Measurements from ENCODE around the gene MAS1. TPM values are rescaled to one million over a fixed set of nuclear protein-coding genes. Genes with fewer than 3 reads are reported as not detected.

MAS1 gene
- polyA plus RNA-seq, 1 donor (not counting 4 experiments of a cell fraction or from before 2014, with no cell fraction given) = not detected

- H3K27ac ChIP-seq (ENCODE audit: control insufficient read depth, insufficient read depth, low read length) = no peak overlapping the region
- no peaks in the 10 kb centered on the region for H3K9me3 ChIP-seq (ENCODE audit: control insufficient read depth, low read depth, low read length)
- H3K27me3 ChIP-seq (ENCODE audit: control insufficient read depth, extremely low read depth, insufficient read depth, low read length) = peaks cover 22% of the 10 kb centered on the region
- H3K4me3 ChIP-seq (ENCODE audit: control insufficient read depth in 2 of 3, extremely low read depth in 1 of 3, insufficient read depth in 2 of 3, low read depth in 1 of 3, low read length in 3 of 3) = no peak overlapping the region
- no peak overlapping the region for H2AFZ ChIP-seq (ENCODE audit: control insufficient read depth, low read length)
- no peak overlapping the region for H3K4me2 ChIP-seq (ENCODE audit: control insufficient read depth, extremely low read depth, insufficient read depth, low read depth, low read length)
- no peaks in the 10 kb centered on the region for H3K9me1 ChIP-seq (ENCODE audit: control insufficient read depth, extremely low read depth, insufficient read depth, low read length)
- FAIRE-seq (no peak), DNase-seq (ENCODE audit: low read depth, low spot score) (no peak)
- H3K4me1 ChIP-seq (ENCODE audit: control insufficient read depth, extremely low read depth, insufficient read depth, low read length) = no peaks in the 10 kb centered on the region
- no peaks in the 10 kb centered on the region for H4K20me1 ChIP-seq (ENCODE audit: control insufficient read depth, extremely low read depth, insufficient read depth, low read length)
- no peaks in the 10 kb centered on the region for H3K36me3 ChIP-seq (ENCODE audit: control insufficient read depth in 2 of 2, extremely low read depth in 1 of 2, insufficient read depth in 2 of 2, low read length in 2 of 2)
- H3K79me2 ChIP-seq (ENCODE audit: control insufficient read depth, insufficient read depth, low read length) = no peaks in the 10 kb centered on the region
- dilution Hi-C loops (cut with MboI; ENCODE audit: extremely low pct_ligation_motif_present, low sequenced_read_pairs) = no loop called here
- no peak overlapping the region for H3K9ac ChIP-seq (ENCODE audit: control insufficient read depth, extremely low read depth, insufficient read depth, low read length)
- TF ChIP-seq EZH2 (IDR thresholded peaks at IDR 0.05; ENCODE audit: low read length) = no peak
- TF ChIP-seq, protein P1, sequence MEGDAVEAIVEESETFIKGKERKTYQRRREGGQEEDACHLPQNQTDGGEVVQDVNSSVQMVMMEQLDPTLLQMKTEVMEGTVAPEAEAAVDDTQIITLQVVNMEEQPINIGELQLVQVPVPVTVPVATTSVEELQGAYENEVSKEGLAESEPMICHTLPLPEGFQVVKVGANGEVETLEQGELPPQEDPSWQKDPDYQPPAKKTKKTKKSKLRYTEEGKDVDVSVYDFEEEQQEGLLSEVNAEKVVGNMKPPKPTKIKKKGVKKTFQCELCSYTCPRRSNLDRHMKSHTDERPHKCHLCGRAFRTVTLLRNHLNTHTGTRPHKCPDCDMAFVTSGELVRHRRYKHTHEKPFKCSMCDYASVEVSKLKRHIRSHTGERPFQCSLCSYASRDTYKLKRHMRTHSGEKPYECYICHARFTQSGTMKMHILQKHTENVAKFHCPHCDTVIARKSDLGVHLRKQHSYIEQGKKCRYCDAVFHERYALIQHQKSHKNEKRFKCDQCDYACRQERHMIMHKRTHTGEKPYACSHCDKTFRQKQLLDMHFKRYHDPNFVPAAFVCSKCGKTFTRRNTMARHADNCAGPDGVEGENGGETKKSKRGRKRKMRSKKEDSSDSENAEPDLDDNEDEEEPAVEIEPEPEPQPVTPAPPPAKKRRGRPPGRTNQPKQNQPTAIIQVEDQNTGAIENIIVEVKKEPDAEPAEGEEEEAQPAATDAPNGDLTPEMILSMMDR (optimal IDR thresholded peaks at IDR 0.05 in 1 of 3, IDR thresholded peaks at IDR 0.05 in 1 of 3, conservative IDR thresholded peaks at IDR 0.05 in 1 of 3; ENCODE audit: extremely low read depth in 1 of 3, insufficient read depth in 2 of 3, low read length in 3 of 3) = no peak
Observed at GRCh38 chr6:159893064-159893463, 2.3 kb downstream of the MAS1 start.

- DNase-seq (ENCODE audit: low read depth, low spot score) = no peak
- H3K27me3 ChIP-seq (ENCODE audit: control insufficient read depth, extremely low read depth, insufficient read depth, low read length) = peaks cover 9% of the 10 kb centered on the region
- FAIRE-seq = no peak
- H3K9ac ChIP-seq (ENCODE audit: control insufficient read depth, extremely low read depth, insufficient read depth, low read length) = no peak overlapping the region
- no peak for TF ChIP-seq EZH2 (IDR thresholded peaks at IDR 0.05; ENCODE audit: low read length)
- TF ChIP-seq, protein P1 (optimal IDR thresholded peaks at IDR 0.05 in 1 of 3, IDR thresholded peaks at IDR 0.05 in 1 of 3, conservative IDR thresholded peaks at IDR 0.05 in 1 of 3; ENCODE audit: extremely low read depth in 1 of 3, insufficient read depth in 2 of 3, low read length in 3 of 3) = no peak
- no peaks in the 10 kb centered on the region for H3K79me2 ChIP-seq (ENCODE audit: control insufficient read depth, insufficient read depth, low read length)
- dilution Hi-C loops (cut with MboI; ENCODE audit: extremely low pct_ligation_motif_present, low sequenced_read_pairs) = no loop called here
- no peaks in the 10 kb centered on the region for H3K36me3 ChIP-seq (ENCODE audit: control insufficient read depth in 2 of 2, extremely low read depth in 1 of 2, insufficient read depth in 2 of 2, low read length in 2 of 2)
- H3K27ac ChIP-seq (ENCODE audit: control insufficient read depth, insufficient read depth, low read length) = no peak overlapping the region
- H4K20me1 ChIP-seq (ENCODE audit: control insufficient read depth, extremely low read depth, insufficient read depth, low read length) = no peaks in the 10 kb centered on the region
- H3K4me2 ChIP-seq (ENCODE audit: control insufficient read depth, extremely low read depth, insufficient read depth, low read depth, low read length) = no peak overlapping the region
- H3K4me1 ChIP-seq (ENCODE audit: control insufficient read depth, extremely low read depth, insufficient read depth, low read length) = peaks cover 1% of the 10 kb centered on the region
- no peak overlapping the region for H2AFZ ChIP-seq (ENCODE audit: control insufficient read depth, low read length)
- no peaks in the 10 kb centered on the region for H3K9me3 ChIP-seq (ENCODE audit: control insufficient read depth, low read depth, low read length)
- H3K9me1 ChIP-seq (ENCODE audit: control insufficient read depth, extremely low read depth, insufficient read depth, low read length) = no peaks in the 10 kb centered on the region
- H3K4me3 ChIP-seq (ENCODE audit: control insufficient read depth in 2 of 3, extremely low read depth in 1 of 3, insufficient read depth in 2 of 3, low read depth in 1 of 3, low read length in 3 of 3) = no peak overlapping the region
Observed at GRCh38 chr6:159894991-159895390, 4.2 kb downstream of the MAS1 start.
